Right cardiac atrium (tissue), 5 donors: ENCODE results near the gene NKPD1. TPM values are rescaled to one million over a fixed set of nuclear protein-coding genes. Genes with fewer than 3 reads are reported as not detected.

Source experiments
- ATAC-seq, 2 donors: fragments of 200-7000 bp; cut with Tn5 transposase; one replicate each; pipeline versions ENCODE4 v1.8.0 to v1.9.1; 2020; ENCODE audit warnings: moderate library complexity in 2 of 2, mild to moderate bottlenecking in 1 of 2
- DNase-seq, 3 donors: peaks; one replicate each; pipeline ENCODE4 v3.0.0-alpha.2; 2020
- H3K27ac ChIP-seq: one replicate; pipeline ENCODE4 v1.5.1; 2013; ENCODE audit warnings: mild to moderate bottlenecking, low read length, control low read depth, moderate library complexity
- H3K27me3 ChIP-seq: one replicate; pipeline ENCODE4 v1.6.1; 2013; ENCODE audit not compliant: control insufficient read depth, insufficient read depth
- H3K4me1 ChIP-seq: one replicate; pipeline ENCODE4 v1.6.1; 2013; ENCODE audit warnings: low read length; ENCODE audit not compliant: control insufficient read depth, insufficient read depth
- H3K4me3 ChIP-seq: one replicate; pipeline ENCODE4 v1.5.1; 2013; ENCODE audit warnings: low read length, control low read depth
- H3K9me3 ChIP-seq: one replicate; pipeline ENCODE4 v1.6.1; 2013; ENCODE audit warnings: low read length; ENCODE audit not compliant: control insufficient read depth
- WGBS: extraction: QIAGEN DNeasy Blood & Tissue Kit; methylation state at CpG from one replicate; pipeline ENCODE4 v1.1.7; 2013; 5-methylcytosine and 5-hydroxymethylcytosine counted together
- intact Hi-C, 4 donors: fragments of 100-400 bp; cut with DNase I; formaldehyde crosslinking; loops; one replicate each; pipeline versions ENCODE4 v1.11.0 to v1.14.0; 2022 to 2023
- polyA plus RNA-seq: library from polyadenylated mRNA; stranded (reverse); fragments of 200-250 nt; gene quantifications from one replicate; pipeline ENCODE4 v1.2.3, GENCODE V29; 2013
- total RNA-seq, 4 donors: library from RNA; stranded (reverse); fragmentation: NEBNext Ultra II Directional; extraction: Animal tissue kit (Norgen Biotek cat#: 25700); gene quantifications; one replicate each; pipeline ENCODE4 v1.2.1, GENCODE V29; 2021
- donor health status: healthy with polysubstance abuse.
- donor health status: DM: no; HTN: yes; CAD: no.
- donor health status: DM: no; HTN: no; CAD: no.
- donor health status: DM: no; HTN: yes; CAD: no; lungs with severe emphysema.
- donor health status: DM: yes; HTN: yes; CAD: no.

Gene NKPD1
- total and polyA plus RNA-seq, 5 donors, result 0.06 to 0.07 TPM; not detected in 3

DNA sequence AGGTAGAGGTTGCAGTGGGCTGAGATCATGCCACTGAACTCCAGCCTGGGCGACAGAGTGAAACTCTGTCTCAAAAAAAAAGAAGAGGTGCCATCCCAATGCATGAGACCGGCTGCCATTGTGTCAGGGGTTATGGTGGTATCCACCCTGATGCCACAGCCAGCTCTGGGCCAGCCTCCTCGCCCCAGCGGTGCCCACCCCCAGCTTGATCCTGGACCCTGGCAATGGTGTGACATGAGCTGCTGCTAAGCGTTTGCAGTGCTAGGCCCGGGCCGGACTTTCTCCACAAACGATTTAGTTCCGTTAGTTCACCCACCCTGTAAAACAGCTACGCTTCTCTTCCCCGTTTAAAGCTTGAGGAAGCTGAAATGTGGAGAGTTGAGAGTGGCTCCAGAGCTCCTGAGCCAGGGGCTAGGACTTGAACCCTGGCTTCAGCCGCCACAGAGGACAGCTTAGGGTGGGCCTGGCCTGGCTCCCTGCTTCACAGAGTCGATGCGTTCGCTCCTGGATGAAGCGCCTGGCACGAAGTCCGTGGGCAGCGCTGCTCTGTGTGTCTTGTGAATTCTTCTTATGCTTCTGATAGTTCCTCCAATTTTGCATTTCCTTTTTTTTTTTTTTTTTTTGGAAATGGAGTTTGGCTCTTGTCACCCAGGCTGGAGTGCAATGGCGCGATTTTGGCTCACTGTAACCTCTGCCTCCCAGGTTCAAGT lies 25.5 kb downstream of the NKPD1 start:
- Histone ChIP-seq H3K27ac (no peak overlapping the region), H3K4me1 (peaks cover 1% of the 10 kb centered on the region), H3K4me3 (no peak overlapping the region), H3K9me3 (no peaks in the 10 kb centered on the region), H3K27me3 (no peaks in the 10 kb centered on the region)
- intact Hi-C loops, result no loop called here
- WGBS, result 95% methylated on average over 21 of the region's 21 CpGs
- ATAC-seq (no peak), DNase-seq (no peak)

DNA sequence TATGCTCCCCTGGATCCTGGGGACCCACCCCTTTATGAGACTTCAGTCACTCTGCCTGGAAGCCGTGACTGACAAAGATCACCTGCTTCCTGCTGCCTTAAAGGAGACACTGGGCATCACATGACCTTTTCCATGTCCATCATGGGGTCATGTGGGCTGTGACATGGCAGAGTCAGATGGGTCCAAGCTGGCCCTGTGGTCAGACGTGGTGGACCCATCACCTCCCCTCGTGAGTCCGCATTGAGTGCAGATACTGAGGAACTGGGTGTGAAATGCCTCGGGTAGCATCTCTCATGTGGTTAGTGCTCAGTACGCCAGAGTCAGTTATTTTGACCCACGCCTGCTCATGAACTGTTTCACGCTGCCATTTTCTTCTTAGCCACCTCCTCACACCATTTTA lies 27.1 kb downstream of the NKPD1 start:
- intact Hi-C loops, result no loop called here
- no peak for ATAC-seq
- no peak for DNase-seq
- peaks cover 1% of the 10 kb centered on the region for H3K4me1 ChIP-seq
- H3K9me3 ChIP-seq, result no peaks in the 10 kb centered on the region
- 85% methylated on average over 8 of the region's 8 CpGs for WGBS
- no peak overlapping the region for H3K27ac ChIP-seq
- no peak overlapping the region for H3K4me3 ChIP-seq
- no peaks in the 10 kb centered on the region for H3K27me3 ChIP-seq

- H3K27me3 ChIP-seq, result no peaks in the 10 kb centered on the region
- 65% methylated on average over 13 of the region's 13 CpGs for WGBS
- H3K27ac ChIP-seq, result no peak overlapping the region
- ATAC-seq, result no peak
- H3K4me1 ChIP-seq, result no peaks in the 10 kb centered on the region
- no peak overlapping the region for H3K4me3 ChIP-seq
- no peaks in the 10 kb centered on the region for H3K9me3 ChIP-seq
- peak in 1 of 3 donors; percentile 46 for DNase-seq
- intact Hi-C loops, result no loop called here
Observed at GRCh38 chr19:45130888-45131615, 29.7 kb downstream of the NKPD1 start.

DNA sequence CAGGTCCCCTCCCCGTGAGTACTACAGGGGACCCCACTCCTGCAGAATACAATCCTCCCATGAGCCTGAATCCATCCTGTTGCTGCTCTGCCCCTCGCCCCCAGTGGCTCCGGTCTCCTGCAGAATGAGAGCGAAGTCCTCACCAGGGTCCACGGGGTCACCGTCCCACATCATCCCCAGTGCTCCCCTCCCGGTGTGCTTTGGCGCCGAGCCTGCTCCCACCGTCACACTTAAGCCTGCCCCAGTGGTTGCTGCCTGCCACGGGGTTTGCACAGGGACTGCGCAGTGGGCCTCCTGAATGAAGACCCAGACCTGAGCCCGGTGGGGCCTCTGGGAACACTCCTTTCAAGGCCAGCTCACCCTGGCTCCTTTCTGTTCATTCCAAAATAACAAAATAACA lies 30.5 kb downstream of the NKPD1 start:
- no peak overlapping the region for H3K4me3 ChIP-seq
- intact Hi-C loops, result no loop called here
- no peak for ATAC-seq
- H3K27ac ChIP-seq, result no peak overlapping the region
- H3K27me3 ChIP-seq, result no peaks in the 10 kb centered on the region
- 90% methylated on average over 13 of the region's 13 CpGs for WGBS
- H3K9me3 ChIP-seq, result no peaks in the 10 kb centered on the region
- H3K4me1 ChIP-seq, result no peaks in the 10 kb centered on the region
- DNase-seq, result peak in 1 of 3 donors; percentile 46

DNA sequence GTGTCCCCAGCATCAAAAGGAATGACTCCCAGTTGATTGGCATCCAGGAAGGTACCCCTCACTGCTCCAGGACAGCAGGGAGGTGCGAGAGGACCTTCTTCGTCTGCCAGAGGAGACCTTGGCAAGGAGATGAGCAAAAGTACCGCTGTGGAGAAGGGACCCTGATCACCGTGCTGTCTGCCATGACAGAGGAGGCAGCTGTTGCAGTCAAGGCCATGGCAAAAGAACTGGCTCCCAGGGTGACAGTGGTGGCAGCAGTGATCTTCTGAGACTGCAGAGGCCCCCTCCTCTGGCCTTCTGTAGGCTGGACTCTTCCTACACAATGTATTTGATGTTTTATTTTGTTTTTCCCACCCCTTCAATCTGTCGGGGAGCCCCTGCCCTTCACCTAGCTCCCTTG lies 32.0 kb downstream of the NKPD1 start:
- H3K4me1 ChIP-seq, result no peaks in the 10 kb centered on the region
- no peak overlapping the region for H3K4me3 ChIP-seq
- 91% methylated on average over 5 of the region's 5 CpGs for WGBS
- intact Hi-C loops, result no loop called here
- H3K27ac ChIP-seq, result no peak overlapping the region
- DNase-seq (no peak), ATAC-seq (no peak)
- no peaks in the 10 kb centered on the region for H3K9me3 ChIP-seq
- H3K27me3 ChIP-seq, result no peaks in the 10 kb centered on the region

- no peaks in the 10 kb centered on the region for H3K4me1 ChIP-seq
- H3K27ac ChIP-seq, result no peak overlapping the region
- intact Hi-C loops, result no loop called here
- H3K4me3 ChIP-seq, result no peak overlapping the region
- no peaks in the 10 kb centered on the region for H3K9me3 ChIP-seq
- H3K27me3 ChIP-seq, result no peaks in the 10 kb centered on the region
- no peak for DNase-seq
- no peak for ATAC-seq
- WGBS, result 93% methylated on average over 5 of the region's 5 CpGs
Observed at GRCh38 chr19:45128146-45128545, 32.6 kb downstream of the NKPD1 start.

GRCh38 chr19:45126654-45127053 lies 34.1 kb downstream of the NKPD1 start:
- no peaks in the 10 kb centered on the region for H3K27me3 ChIP-seq
- ATAC-seq (no peak), DNase-seq (no peak)
- 92% methylated on average over 7 of the region's 7 CpGs for WGBS
- intact Hi-C loops, result no loop called here
- no peaks in the 10 kb centered on the region for H3K9me3 ChIP-seq
- H3K4me1 ChIP-seq, result no peaks in the 10 kb centered on the region
- no peak overlapping the region for H3K27ac ChIP-seq
- H3K4me3 ChIP-seq, result no peak overlapping the region

GRCh38 chr19:45125975-45126493 lies 34.7 kb downstream of the NKPD1 start:
- 59% methylated on average over 12 of the region's 12 CpGs for WGBS
- Histone ChIP-seq H3K27me3 (no peaks in the 10 kb centered on the region), H3K4me3 (no peak overlapping the region), H3K9me3 (no peaks in the 10 kb centered on the region), H3K27ac (no peak overlapping the region), H3K4me1 (no peaks in the 10 kb centered on the region)
- DNase-seq, result peak in 1 of 3 donors; percentile 74
- intact Hi-C loops, result no loop called here
- peak; percentile 34 to 66 for ATAC-seq

GRCh38 chr19:45125360-45125759 lies 35.4 kb downstream of the NKPD1 start:
- no peak overlapping the region for H3K27ac ChIP-seq
- DNase-seq (no peak), ATAC-seq (no peak)
- intact Hi-C loops, result no loop called here
- no peaks in the 10 kb centered on the region for H3K4me1 ChIP-seq
- H3K4me3 ChIP-seq, result no peak overlapping the region
- WGBS, result 92% methylated on average over 9 of the region's 9 CpGs
- no peaks in the 10 kb centered on the region for H3K9me3 ChIP-seq
- no peaks in the 10 kb centered on the region for H3K27me3 ChIP-seq

GRCh38 chr19:45124021-45124420 lies 36.8 kb downstream of the NKPD1 start:
- H3K27ac ChIP-seq, result no peak overlapping the region
- ATAC-seq (no peak), DNase-seq (peak in 1 of 3 donors; percentile 19)
- intact Hi-C loops, result no loop called here
- no peaks in the 10 kb centered on the region for H3K4me1 ChIP-seq
- WGBS, result 93% methylated on average over 6 of the region's 6 CpGs
- no peak overlapping the region for H3K4me3 ChIP-seq
- no peaks in the 10 kb centered on the region for H3K9me3 ChIP-seq
- H3K27me3 ChIP-seq, result no peaks in the 10 kb centered on the region

DNA sequence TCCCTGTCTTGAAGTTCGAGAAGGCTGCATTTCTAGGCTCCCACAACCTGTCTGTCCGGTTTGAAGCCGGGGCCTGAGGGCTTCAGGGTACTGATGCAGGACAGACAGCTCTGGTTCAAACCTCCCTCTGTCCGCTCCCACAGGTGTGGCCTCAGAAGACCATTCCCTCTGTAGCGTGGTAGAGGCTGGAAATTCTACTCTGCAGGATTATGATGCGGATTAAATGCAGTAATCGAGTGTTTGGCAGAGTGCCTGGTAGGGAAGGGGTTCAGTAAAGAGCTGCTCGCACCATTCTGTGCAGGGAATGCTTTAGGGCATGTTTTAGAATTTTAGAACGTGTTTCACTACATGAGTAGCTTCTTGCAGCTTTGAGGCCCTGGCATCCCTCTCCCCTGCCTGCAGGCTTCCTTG lies 37.3 kb downstream of the NKPD1 start:
- intact Hi-C loops, result no loop called here
- DNase-seq, result no peak
- ATAC-seq, result no peak
- 75% methylated on average over 9 of the region's 9 CpGs for WGBS
- Histone ChIP-seq H3K9me3 (no peaks in the 10 kb centered on the region), H3K27ac (no peak overlapping the region), H3K27me3 (no peaks in the 10 kb centered on the region), H3K4me1 (peaks cover 2% of the 10 kb centered on the region), H3K4me3 (no peak overlapping the region)
